CD4-positive, alpha-beta T cell treated with Interleukin-2 at 100 ng/mL for 4 hours (primary cell): Measurements from ENCODE around the gene TRPM2.
A peak's percentile ranks its signal among the peaks of the same experiment; 100 is the strongest.
"Not testable (repeated sequence)": the region's sequence is repeated elsewhere in the genome, so short reads cannot be mapped to it uniquely, and the experiment has no call there.

Experiments
- DNase-seq: peaks from one replicate; pipeline ENCODE4 v3.0.0-alpha.2; 2020; ENCODE audit warnings: low spot score

Gene TRPM2

DNA sequence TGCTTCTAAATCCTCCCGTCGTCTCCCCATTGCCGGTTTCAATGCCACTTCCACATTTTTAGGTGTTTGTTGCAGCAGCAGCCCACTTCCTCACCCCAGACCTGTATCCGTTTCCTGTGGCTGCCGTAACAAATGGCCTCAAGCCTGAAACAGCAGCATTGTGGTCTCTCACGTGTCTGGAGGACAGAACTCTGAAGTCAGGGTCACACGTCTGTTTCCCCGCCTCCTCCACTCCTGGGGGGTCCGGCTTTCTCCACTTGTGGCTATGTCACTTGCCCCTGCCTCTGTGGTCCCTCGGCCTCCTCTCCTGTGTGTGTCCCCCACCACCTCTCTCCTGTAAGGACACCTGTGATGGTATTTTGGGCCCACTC lies 21.8 kb downstream of the TRPM2 start:
- DNase-seq = peak; percentile 20

DNA sequence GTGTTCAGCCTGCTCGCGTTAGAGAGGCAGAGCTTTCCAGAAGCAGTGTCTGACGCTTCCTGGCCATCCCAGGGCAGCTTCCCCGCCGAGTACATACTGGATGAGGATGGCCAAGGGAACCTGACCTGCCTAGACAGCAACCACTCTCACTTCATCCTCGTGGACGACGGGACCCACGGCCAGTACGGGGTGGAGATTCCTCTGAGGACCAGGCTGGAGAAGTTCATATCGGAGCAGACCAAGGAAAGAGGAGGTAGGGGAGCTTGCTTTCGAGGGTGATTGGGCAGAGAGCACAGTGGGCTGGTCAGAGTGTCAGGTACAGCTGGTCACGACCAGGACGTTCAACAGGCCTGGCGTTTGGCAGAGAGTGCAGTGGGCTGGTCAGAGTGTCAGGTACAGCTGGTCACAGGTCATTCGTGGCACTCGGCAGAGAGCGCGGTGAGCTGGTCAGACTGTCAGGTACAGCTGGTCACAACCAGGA lies 22.4 kb downstream of the TRPM2 start:
- no peak for DNase-seq

DNA sequence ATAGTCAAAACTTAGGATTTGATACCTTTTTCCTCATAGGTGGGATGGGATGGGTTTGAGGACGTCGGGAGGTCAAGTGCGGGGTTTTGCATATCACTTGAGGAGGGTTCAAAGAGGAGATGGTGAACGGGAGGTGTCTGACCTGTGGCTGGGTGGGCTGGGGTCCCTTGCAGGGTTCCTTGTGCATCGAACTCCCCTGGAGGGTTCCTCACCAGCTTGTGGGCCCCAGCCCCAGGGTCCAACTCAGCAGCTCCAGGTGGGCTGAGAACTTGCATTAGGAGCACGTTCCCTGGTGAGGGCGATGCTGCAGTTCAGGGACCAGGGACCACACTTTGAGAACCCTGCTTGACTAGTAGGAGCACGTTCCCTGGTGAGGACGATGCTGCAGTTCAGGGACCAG lies 23.2 kb downstream of the TRPM2 start:
- DNase-seq = no peak

DNA sequence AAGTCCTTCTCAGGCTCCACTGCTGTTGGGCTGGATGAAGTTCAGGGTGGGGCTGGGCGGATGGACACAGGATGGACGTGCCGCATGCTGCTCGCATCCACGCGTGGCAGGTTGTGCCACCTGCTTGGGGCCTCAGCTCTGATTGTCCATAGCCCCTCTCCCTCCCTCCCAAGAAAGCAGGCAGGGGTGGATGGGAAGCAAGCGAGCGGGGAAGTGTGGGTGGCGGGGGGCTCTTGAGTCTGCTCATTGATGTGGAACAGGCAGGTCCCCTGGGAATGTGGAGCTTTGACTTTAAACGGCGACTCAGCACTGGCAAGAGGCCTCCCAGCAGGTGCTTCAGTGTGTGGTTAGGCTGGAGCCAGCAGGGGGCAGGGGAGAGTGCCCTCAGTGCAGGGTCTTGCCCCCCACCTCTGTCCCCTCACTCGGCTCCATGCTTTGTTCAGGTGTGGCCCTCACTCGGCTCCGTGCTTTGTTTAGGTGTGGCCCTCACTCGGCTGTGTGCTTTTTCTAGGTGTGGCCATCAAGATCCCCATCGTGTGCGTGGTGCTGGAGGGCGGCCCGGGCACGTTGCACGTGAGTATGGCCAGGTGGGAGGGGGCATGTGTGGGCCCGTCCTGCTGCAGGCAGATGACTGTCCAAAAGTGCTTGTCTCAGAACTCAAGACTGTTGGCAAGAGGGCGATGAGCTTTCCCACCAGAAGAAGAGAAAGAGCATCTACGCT lies 23.9 kb downstream of the TRPM2 start:
- DNase-seq = no peak

DNA sequence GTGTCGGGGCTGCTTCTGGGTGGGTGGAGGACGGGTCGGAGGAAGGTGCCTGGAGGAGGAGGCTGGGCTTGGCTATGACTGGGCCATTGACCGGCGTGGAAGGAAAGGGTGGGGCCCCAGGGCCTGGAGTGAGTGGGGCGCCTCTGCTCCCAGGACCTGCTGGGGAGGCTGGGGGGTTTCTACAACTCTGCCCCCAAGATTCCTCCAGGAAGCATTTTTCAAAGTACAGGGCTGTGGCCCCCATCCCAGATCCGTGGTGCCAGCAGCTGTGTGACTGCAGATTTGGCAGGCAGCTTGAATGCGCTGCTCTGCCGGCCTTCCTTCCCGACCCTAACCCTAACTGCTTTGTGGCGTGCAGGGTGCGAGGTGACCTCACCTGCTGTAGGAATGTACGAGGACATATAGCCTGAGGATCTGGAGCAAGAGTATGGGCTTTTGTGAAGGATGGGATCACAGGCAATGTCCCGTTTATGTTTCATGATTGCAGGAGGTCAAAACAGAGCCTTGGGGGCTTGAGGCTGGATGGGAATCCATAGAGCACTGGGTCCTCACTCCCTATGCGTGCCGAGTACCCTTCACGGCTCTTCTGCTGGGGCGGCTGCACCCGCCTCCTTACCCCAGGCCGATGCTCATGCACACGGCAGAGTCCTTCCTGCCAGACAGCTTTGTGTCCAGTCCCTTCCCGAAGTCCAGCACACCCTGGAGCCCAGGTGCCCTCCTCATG lies 24.7 kb downstream of the TRPM2 start:
- DNase-seq = no peak

DNA sequence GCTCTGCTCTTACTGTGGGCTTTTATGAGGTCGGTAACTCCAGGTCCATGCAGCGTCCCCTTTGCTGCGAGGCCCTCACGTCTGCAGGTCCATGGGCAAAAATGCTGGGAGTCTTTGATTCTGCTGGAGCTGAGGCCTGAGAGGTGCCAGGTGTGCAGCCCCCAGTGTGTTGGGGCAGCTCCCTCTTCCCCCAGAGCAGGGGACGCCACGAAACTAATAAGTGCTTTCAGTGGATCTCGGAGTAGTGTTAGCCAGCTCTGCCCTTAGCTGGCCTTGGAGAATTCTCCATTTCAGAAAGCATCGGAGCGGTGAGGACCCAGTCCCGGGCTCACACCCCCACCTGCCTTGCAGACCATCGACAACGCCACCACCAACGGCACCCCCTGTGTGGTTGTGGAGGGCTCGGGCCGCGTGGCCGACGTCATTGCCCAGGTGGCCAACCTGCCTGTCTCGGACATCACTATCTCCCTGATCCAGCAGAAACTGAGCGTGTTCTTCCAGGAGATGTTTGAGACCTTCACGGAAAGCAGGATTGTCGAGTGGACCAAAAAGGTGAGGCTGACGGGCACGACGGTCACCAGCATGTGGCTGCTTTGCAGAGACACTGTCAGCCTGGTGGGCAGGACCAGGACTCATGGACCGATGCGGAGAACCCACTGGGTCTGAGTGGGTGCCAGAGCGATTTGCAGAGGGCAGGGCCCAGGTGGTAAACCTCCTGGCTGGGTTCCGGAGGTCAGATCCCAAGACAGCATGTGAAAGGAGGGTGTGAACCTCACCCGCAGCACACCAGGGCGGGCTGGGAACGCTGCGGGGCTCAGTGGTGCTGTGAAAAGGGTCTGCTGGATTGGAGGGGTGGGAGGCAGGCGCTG lies 25.5 kb downstream of the TRPM2 start:
- no peak for DNase-seq

DNA sequence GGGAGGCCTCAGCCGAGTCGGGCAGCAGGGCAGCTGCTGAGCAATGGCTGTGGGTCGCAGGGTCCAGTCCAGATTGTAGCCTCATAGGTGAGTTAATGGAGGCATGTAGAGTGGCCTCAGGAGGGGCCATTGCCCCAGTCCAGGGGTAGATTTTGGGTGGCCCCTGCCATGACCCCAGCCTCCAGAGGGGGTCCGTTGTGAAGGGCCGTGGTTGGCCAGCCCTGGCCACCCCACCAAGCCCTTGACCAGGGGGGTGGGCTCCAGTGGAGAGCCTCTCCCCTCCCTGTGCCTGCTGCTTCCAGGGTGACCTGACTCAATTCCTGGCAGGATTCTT lies 26.1 kb downstream of the TRPM2 start:
- no peak for DNase-seq

DNA sequence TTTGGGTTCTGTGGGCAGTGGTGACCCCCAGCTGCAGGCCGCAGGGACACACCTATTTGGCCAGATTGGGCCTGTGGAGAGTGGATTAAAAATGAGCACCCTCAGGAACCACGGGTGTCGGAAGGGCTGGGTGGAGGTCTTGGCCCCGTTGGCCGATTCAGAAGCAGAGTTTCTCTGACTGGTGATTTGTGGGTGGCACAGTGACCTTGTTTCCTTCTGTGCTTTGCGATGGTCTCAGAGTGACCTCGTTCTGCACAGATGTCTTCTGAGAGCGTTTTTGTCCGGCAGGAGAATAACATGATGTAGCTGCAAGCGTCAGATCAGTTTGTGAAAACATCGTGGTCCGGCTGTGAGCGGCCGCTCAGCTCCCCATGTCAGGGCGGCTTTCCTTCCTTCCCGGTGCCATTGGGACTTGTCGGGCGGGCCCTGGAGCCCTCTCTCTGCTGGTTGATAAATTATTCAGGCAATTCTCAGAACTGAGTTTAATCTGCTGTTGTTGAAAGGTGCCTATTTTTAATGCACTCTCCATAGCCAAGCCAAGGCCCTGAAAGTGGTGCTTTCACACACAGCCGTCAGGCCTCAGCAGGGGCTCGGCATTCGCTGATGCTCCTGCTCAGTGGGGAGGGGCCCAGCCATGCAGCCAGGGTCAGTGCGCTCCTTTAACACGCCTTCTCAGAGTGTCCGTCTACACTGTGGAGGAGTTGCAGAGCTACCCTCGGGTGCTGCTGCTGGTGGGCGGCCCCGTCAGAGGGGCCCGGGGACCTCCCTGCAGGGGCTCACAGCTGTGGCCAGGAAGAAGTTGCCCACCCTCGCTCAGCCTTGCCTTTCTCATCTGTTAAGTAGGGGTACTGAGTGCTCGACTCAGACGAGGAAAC lies 26.8 kb downstream of the TRPM2 start:
- DNase-seq = no peak

DNA sequence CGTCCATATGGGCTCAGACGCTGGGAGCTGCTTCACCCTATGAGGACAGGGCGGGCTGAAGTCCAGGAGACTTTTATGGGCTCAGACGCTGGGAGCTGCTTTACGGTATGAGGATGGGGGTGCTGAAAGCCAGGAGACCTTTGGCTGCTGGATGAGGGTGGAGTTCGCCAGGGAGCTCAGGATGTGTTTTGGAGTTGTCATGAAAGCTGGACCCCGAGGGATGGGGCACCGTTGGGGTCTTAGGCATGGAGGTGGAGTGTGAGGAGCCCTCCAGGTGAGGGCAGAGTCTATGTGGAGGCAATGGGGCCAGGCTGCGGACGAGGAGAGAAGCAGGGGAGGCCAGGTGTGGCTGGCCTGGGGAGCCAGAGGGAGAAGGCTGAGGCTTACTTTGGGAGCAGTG lies 27.5 kb downstream of the TRPM2 start:
- DNase-seq = no peak

DNA sequence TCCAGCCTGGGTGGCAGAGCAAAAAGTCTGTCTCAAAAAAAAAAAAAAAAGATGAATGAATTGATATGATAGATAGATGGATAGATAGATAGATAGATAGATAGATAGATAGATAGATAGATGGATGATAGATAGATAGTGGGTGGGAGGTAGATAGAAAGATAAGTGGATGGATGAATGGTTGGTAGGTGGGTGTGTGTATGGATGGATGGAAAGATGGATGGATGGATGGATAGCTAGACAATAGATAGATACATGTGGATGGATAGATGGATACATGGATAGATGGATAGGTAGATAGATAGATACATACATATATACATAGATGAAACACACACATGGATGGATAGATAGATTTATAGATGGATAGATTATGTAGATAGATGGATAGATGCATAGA lies 28.5 kb downstream of the TRPM2 start:
- no peak for DNase-seq

DNA sequence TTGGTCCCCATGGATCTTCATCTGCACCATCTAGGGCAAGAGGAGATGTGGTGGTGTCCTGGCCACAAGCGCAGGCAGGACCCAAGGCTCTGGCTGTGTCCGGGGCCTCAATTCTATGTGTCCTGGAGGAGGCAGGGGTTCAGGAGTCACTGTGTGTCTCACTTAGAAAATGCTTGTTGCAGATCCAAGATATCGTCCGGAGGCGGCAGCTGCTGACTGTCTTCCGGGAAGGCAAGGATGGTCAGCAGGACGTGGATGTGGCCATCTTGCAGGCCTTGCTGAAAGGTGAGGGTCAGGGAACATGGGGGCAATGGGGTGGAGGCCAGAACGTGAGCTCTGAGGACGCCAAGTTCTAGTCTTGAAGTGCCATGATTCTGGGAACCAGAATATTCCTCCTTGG lies 29.1 kb downstream of the TRPM2 start:
- no peak for DNase-seq

DNA sequence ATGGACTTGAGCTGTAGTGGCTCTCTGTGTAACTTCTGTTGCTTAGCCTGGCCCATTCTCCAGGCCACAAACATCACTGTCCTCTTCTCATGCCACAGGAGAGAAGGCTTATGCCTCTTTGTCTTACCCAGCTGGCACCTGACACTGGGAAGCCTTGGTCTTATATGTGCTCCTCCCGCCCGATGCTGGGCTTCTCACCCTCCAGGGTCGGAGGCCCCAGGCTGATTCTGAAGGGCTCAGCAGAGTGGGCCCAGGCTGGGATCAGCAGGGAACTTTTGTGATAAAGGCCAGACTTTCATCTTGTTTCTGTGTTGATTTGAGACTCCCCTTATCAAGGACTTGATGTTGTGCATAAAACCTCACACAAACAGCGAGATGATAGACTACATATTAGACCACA lies 29.8 kb downstream of the TRPM2 start:
- no peak for DNase-seq

DNA sequence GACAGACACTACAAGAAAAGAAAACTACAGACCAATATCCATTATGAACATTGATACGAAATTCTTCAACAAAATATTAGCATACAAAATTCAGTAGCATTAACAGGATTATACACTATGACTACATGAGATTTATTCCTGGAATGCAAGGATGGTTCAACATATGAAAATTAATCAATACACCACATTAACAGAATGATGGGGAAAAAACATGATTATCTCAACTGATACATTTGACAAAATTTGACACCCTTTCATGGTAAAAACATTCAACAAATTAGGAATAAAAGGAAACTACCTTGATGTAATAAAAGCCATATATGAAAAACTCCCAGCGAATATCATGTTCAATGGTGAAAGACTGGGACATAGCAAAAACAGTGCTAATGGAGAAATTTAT lies 31.5 kb downstream of the TRPM2 start:
- no peak for DNase-seq

DNA sequence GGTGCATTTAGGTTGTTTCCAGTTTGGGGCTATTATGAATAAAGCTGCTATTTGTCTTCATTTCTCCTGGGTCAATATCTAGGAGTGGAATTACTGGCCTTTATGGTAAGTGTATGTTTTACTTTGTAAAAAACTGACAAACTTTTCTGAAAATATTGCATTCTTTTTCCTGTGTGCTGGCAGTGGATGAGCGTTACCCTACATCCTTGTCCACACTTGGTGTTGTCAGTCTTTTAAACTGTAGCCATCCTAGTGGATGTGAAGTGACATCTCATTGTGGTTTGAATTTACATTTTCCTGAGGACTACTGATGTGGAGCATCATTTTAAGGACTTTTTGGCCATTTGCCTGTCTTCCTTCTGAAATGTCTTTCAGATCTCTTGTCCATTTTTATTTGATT lies 35.9 kb downstream of the TRPM2 start:
- DNase-seq = no peak

DNA sequence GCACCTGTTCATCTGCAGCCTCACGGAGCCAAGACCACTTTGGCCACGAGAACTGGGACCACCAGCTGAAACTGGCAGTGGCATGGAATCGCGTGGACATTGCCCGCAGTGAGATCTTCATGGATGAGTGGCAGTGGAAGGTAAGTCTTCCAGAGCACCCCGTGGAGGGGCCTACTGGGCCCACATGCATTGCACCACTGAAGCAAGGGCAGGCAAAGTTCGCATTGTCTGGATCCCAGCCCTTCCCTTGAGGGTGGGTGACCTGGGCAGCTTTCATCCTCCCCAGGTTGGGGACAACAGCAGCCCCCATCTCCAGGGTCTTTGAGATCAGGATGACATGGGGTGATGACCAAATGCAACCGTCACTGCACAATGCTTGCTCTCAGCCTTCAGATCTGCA lies 37.5 kb downstream of the TRPM2 start:
- no peak for DNase-seq

DNA sequence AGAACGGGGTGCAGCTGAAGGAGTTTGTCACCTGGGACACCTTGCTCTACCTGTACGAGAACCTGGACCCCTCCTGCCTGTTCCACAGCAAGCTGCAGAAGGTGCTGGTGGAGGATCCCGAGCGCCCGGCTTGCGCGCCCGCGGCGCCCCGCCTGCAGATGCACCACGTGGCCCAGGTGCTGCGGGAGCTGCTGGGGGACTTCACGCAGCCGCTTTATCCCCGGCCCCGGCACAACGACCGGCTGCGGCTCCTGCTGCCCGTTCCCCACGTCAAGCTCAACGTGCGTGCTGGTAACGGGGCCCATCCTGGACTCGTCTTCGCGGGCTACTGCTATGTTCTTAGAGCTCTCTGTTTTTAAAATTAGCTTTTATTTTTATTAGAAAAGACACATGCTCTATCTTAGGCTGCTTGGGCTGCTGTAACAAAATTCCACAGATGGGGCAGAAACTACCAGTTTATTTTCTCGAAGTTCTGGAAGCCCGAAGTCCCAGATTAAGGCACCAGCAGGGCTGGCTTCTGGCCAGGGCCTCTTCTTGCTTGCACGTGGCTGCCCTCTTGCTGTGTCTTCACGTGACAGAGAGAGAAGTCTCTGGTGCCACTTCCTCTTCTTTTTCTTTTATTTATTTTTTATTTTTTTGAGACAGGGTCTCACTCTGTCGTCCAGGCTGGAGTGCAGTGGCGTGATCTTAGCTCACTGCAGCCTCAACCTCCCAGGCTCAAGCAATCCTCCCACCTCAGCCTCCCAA lies 38.1 kb downstream of the TRPM2 start:
- DNase-seq = no peak

DNA sequence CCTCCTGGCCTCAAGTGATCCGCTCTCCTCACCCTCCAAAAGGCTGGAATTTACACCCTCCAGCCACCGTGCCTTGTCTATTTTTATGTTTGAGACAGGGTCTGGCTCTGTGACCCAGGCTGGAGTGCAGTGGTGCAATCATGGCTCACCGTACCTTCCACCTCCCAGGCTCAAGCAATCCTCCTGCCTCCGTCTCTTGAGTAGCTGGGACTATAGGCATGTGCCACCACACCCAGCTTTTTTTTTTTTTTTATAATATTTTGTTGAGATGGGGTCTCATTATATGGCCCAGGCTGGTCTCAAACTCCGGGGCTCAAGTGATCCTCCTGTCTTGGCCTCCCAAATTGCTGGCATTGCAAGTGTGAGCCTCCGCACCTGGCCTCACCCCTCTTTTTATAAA lies 38.8 kb downstream of the TRPM2 start:
- no peak for DNase-seq

DNA sequence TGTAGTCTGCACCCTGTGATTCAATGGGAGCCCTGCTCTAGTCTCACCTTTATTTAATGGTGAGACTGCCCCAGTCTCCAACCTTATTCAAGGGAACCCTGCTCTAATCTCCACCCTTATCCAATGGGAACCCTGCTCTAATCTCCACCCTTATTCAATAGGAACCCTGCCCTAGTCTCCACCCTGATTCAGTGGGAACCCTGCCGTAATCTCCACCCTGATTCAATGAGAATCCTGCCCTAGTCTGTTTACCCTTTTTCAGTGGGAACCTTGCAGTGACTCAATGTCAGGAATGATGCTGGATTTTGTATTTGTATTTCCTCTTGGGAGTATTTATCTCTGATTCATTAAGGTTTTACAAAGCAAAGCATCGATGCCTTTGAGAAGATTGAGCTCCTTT lies 39.5 kb downstream of the TRPM2 start:
- DNase-seq = no peak

DNA sequence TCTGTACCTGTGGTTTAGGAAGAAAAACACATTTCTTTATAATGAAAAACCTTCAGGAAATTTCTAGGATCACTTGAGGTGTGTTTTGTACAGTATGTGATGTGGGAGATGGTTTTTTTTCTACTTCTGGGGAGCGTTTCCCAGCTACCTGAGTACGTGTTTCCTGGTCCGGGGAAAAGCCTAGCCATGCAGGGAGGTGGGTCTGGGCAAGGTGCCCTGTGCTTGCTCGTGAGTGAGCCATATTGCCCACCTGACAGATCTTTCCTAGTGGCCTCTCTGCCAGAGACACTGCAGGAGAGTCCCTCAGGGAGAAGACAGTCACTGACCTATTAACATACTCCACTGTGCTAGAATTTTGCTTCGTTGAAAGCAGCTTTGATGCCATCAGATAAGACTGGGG lies 41.3 kb downstream of the TRPM2 start:
- DNase-seq = no peak

DNA sequence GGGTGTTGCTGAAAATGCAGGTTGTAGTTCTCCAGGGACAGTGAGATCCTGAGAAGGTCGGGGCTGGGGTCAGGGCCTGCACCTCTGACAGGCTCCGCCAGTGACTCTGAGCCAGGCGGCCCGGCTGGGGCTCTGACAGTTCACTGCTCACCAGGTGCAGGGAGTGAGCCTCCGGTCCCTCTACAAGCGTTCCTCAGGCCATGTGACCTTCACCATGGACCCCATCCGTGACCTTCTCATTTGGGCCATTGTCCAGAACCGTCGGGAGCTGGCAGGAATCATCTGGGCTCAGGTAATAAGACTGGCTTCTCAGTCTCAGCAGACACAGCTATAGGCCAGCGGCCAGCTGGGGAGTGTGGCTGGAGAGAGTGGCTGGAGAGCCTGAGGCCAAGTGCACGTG lies 41.8 kb downstream of the TRPM2 start:
- no peak for DNase-seq

DNA sequence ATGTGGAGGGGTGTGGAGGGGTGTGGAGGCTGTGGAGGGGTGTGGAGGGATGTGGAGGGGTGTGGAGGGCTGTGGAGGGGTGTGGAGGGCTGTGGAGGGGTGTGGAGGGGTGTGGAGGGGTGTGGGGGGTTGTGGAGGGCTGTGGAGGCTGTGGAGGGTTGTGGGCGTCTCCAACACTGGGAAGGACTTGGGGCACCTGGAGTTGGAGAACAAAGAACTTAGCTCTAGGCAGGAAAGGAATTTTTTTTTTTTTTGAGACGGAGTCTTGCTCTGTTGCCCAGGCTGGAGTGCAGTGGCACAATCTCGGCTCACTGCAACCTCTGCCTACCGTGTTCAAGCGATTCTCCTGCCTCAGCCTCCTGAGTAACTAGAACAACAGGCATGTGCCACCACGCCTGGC lies 43.4 kb downstream of the TRPM2 start:
- DNase-seq = not testable (repeated sequence)
